ENCODE data around the gene NOS1AP. TPM values are rescaled to one million over a fixed set of nuclear protein-coding genes. Genes with fewer than 3 reads are reported as not detected.

The NOS1AP gene
- total RNA-seq, 1 donor from 2014 or later = 4.9 TPM

DNA sequence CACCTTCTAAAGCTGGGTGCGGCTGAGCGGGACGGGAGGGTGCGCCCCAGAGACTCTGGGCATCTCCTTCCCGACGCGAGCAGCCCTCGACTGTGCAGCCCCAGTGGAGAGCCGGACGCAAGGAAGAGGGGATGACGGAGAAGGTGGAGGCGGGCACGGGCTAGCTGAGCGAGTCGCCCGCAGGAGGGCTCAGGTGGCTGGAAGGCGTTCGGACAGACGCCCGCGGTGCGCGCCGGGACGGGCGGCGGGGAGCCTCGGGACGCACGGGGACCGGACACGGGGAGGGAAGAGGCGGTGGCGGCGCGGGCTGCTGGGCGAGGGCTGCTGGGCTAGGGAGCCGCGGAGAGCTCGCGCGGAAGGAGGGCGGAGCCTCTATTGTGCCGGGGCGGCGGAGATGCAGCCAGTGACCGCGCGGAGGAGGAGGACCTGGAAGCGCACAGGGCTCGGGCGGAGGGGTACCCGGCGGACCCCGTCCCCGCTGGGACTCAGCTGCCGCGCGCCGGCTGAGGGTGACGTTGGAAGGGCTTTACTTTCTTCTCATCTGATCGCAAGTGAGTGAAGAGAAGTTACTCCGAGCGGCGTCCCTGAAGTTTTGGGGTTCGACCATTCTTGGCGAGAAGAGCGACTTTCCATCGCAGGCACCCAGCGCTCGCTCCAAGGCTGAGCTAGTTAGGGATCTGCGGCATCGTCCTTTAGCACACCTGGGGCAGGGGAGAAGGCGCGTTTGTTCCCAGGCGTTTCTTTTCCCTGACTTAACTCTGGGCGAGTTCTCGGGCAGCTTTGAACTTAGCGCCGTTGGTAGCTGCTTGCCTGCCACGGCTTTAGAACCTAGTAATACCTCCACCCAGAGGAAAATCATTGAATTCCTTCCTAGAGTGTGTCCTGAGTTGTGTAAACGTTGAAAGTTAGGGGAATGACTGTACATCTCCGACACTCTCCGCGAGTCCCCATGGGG, 45.7 kb upstream of the NOS1AP start, which contains the start of gene OLFML2B:
TSS of gene OLFML2B (minus strand) at position 323 of the 955 bp plus-strand sequence. CDS start 439 bp downstream, outside the sequence.
- TF ChIP-seq, protein P1, sequence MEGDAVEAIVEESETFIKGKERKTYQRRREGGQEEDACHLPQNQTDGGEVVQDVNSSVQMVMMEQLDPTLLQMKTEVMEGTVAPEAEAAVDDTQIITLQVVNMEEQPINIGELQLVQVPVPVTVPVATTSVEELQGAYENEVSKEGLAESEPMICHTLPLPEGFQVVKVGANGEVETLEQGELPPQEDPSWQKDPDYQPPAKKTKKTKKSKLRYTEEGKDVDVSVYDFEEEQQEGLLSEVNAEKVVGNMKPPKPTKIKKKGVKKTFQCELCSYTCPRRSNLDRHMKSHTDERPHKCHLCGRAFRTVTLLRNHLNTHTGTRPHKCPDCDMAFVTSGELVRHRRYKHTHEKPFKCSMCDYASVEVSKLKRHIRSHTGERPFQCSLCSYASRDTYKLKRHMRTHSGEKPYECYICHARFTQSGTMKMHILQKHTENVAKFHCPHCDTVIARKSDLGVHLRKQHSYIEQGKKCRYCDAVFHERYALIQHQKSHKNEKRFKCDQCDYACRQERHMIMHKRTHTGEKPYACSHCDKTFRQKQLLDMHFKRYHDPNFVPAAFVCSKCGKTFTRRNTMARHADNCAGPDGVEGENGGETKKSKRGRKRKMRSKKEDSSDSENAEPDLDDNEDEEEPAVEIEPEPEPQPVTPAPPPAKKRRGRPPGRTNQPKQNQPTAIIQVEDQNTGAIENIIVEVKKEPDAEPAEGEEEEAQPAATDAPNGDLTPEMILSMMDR (IDR thresholded peaks at IDR 0.05) = peak; percentile 33
- peak; percentile 90 for ATAC-seq
- Histone ChIP-seq H3K27ac (peak within 1 kb of the TSS; percentile 28), H3K4me3 (peak within 1 kb of the TSS; percentile 75), H3K27me3 (peaks cover 10% of the 10 kb centered on the region), H3K9me3 (no peaks in the 10 kb centered on the region), H3K4me1 (peaks cover 28% of the 10 kb centered on the region), H3K36me3 (no peaks in the 10 kb centered on the region)
- intact Hi-C loops (cut with DNase I) = no loop called here
- peak; percentile 85 for DNase-seq

GRCh38 chr1:162025541-162025940, 44.0 kb upstream of the NOS1AP start:
- Histone ChIP-seq H3K27me3 (peaks cover 10% of the 10 kb centered on the region), H3K27ac (no peak overlapping the region), H3K36me3 (no peaks in the 10 kb centered on the region), H3K4me3 (no peak overlapping the region), H3K4me1 (peaks cover 20% of the 10 kb centered on the region), H3K9me3 (no peaks in the 10 kb centered on the region)
- DNase-seq = no peak
- intact Hi-C loops (cut with DNase I) = no loop called here
- TF ChIP-seq, protein P1 (IDR thresholded peaks at IDR 0.05) = no peak
- no peak for ATAC-seq

GRCh38 chr1:162026881-162027280, 42.6 kb upstream of the NOS1AP start:
- DNase-seq (no peak), ATAC-seq (no peak)
- TF ChIP-seq, protein P1 (IDR thresholded peaks at IDR 0.05) = no peak
- peaks cover 10% of the 10 kb centered on the region for H3K27me3 ChIP-seq
- H3K4me3 ChIP-seq = no peak overlapping the region
- H3K9me3 ChIP-seq = no peaks in the 10 kb centered on the region
- H3K27ac ChIP-seq = no peak overlapping the region
- H3K4me1 ChIP-seq = peaks cover 13% of the 10 kb centered on the region
- intact Hi-C loops (cut with DNase I) = no loop called here
- no peaks in the 10 kb centered on the region for H3K36me3 ChIP-seq

- no peak overlapping the region for H3K27ac ChIP-seq
- ATAC-seq = peak; percentile 70
- H3K36me3 ChIP-seq = no peaks in the 10 kb centered on the region
- no peak overlapping the region for H3K4me3 ChIP-seq
- DNase-seq = no peak
- no peaks in the 10 kb centered on the region for H3K9me3 ChIP-seq
- intact Hi-C loops (cut with DNase I) = no loop called here
- TF ChIP-seq, protein P1 (IDR thresholded peaks at IDR 0.05) = no peak
- H3K27me3 ChIP-seq = peaks cover 10% of the 10 kb centered on the region
- H3K4me1 ChIP-seq = peaks cover 8% of the 10 kb centered on the region
Observed at GRCh38 chr1:162028726-162029125, 40.8 kb upstream of the NOS1AP start.

GRCh38 chr1:162029157-162029556, 40.3 kb upstream of the NOS1AP start:
- Histone ChIP-seq H3K27ac (no peak overlapping the region), H3K4me3 (no peak overlapping the region), H3K27me3 (peaks cover 10% of the 10 kb centered on the region), H3K36me3 (no peaks in the 10 kb centered on the region), H3K4me1 (peaks cover 5% of the 10 kb centered on the region), H3K9me3 (no peaks in the 10 kb centered on the region)
- ATAC-seq (no peak), DNase-seq (no peak)
- intact Hi-C loops (cut with DNase I) = no loop called here
- TF ChIP-seq, protein P1 (IDR thresholded peaks at IDR 0.05) = no peak

Data from upper lobe of right lung (tissue), 1 donor.